HepG2 (cell line): ENCODE results near the gene LBR. TPM values are rescaled to one million over a fixed set of nuclear protein-coding genes. Genes with fewer than 3 reads are reported as not detected.

Source experiments
- ATAC-seq: fragments of 200-7000 bp; cut with Tn5 transposase; 3 replicates; pipeline ENCODE4 v1.9.1; 2020; ENCODE audit warnings: mild to moderate bottlenecking, moderate library complexity
- BruUV-seq: library from RNA; stranded (reverse); fragments of 400-500 nt; replicated peaks from 2 replicates; lab custom pipeline; 2021; lab: Mats Ljungman, UMichigan
- CTCF ChIA-PET: fragments of 300-600 bp; formaldehyde crosslinking; extraction: SDS; loops from one replicate; lab custom pipeline; 2021; ENCODE audit warnings: low total read pairs, inconsistent platforms, low intra/inter-chr PET ratio; lab: Yijun Ruan, JAX
- POLR2A ChIA-PET: fragments of 350-600 bp; sonication (Branson Sonifier 250); formaldehyde crosslinking; loops from one replicate; lab custom pipeline; 2020; ENCODE audit warnings: antibody characterized with exemption, inconsistent platforms; lab: Yijun Ruan, JAX
- DNase-seq: peaks from one replicate; pipeline ENCODE4 v3.0.0-alpha.2; 2015; ENCODE audit warnings: low spot score
- FAIRE-seq: peaks from 3 replicates; lab custom pipeline; 2011; peaks lifted over from hg19 to GRCh38; lab: Jason Lieb, UNC
- H2AFZ ChIP-seq: one replicate; pipeline ENCODE4 v1.6.1; 2011; ENCODE audit warnings: low read length, inconsistent platforms
- H3K27ac ChIP-seq: fragments of 300-600 bp; 3 replicates; pipeline ENCODE4 v1.8.0; 2011; ENCODE audit warnings: mixed run types, mild to moderate bottlenecking, mixed read lengths, low read length, inconsistent platforms; ENCODE audit not compliant: insufficient read depth; ENCODE audit errors: extremely low read length
- H3K27me3 ChIP-seq, 2 experiments: fragments of 200-600 bp in 1 of 2; 2 replicates in 1 of 2; 3 replicates in 1 of 2; pipeline versions ENCODE4 v1.6.0 to v1.8.0; 2011; ENCODE audit warnings: low read length in 2 of 2, mild to moderate bottlenecking in 2 of 2, moderate library complexity in 2 of 2, inconsistent platforms in 1 of 2; ENCODE audit not compliant: insufficient read depth in 2 of 2, control insufficient read depth in 1 of 2
- H3K36me3 ChIP-seq, 2 experiments: fragments of 200-600 bp in 1 of 2; replicated peaks in 1 of 2; 2 replicates in 1 of 2; 3 replicates in 1 of 2; pipeline versions ENCODE4 v1.5.1 to v1.8.0; 2011; ENCODE audit warnings: low read length in 2 of 2, inconsistent platforms in 1 of 2; ENCODE audit not compliant: insufficient read depth in 2 of 2, control insufficient read depth in 1 of 2
- H3K4me1 ChIP-seq: 2 replicates; pipeline ENCODE4 v1.5.1; 2012; ENCODE audit warnings: low read length, inconsistent platforms; ENCODE audit not compliant: insufficient read depth
- H3K4me2 ChIP-seq: 2 replicates; pipeline ENCODE4 v1.6.0; 2011; ENCODE audit warnings: low read depth, low read length, inconsistent platforms
- H3K4me3 ChIP-seq, 3 experiments: fragments of 200-600 bp in 1 of 3; sonication (generic), shearing (Covaris generic) in 1 of 3; replicated peaks in 1 of 3; 2 replicates each; pipeline ENCODE4 v1.5.1; 2011 to 2016; ENCODE audit warnings: low read length in 3 of 3, inconsistent platforms in 2 of 3, low read depth in 2 of 3, mild to moderate bottlenecking in 2 of 3, control low read depth in 1 of 3, mixed read lengths in 1 of 3; ENCODE audit not compliant: insufficient read depth in 1 of 3
- H3K79me2 ChIP-seq: one replicate; pipeline ENCODE4 v1.6.1; 2011; ENCODE audit warnings: low read length, inconsistent platforms; ENCODE audit not compliant: insufficient read depth
- H3K9ac ChIP-seq: 2 replicates; pipeline ENCODE4 v1.6.0; 2011; ENCODE audit warnings: mild to moderate bottlenecking, low read depth, low read length, inconsistent platforms; ENCODE audit not compliant: insufficient read depth
- H3K9me3 ChIP-seq: 2 replicates; pipeline ENCODE4 v1.5.1; 2012; ENCODE audit warnings: mild to moderate bottlenecking, low read length
- H4K20me1 ChIP-seq: 2 replicates; pipeline ENCODE4 v1.6.0; 2011; ENCODE audit warnings: inconsistent platforms, mild to moderate bottlenecking, low read length, moderate library complexity; ENCODE audit not compliant: insufficient read depth
- GMEB2 ChIP-seq: IDR thresholded peaks from 2 replicates; pipeline ENCODE4 v1.6.1; 2016; ENCODE audit warnings: missing biosample characterization, missing genetic modification reagents, low read depth
- PAX8 ChIP-seq: sonication (generic); formaldehyde crosslinking; IDR thresholded peaks from 2 replicates; pipeline ENCODE4 v1.8.0; 2022; ENCODE audit warnings: mild to moderate bottlenecking, missing genetic modification reagents, borderline replicate concordance
- PHF8 ChIP-seq: sonication (generic); formaldehyde crosslinking; IDR thresholded peaks from 2 replicates; pipeline ENCODE4 v1.5.0; 2020; ENCODE audit warnings: missing genetic modification reagents
- PPARG ChIP-seq: conservative IDR thresholded peaks from 2 replicates; pipeline ENCODE4 v1.6.1; 2016; ENCODE audit warnings: missing biosample characterization, missing genetic modification reagents
- RARA ChIP-seq: IDR thresholded peaks from 2 replicates; pipeline ENCODE4 v1.6.1; 2016; ENCODE audit warnings: missing genetic modification reagents, missing compliant biosample characterization
- SAFB2 ChIP-seq: sonication (generic); formaldehyde crosslinking; IDR thresholded peaks from 2 replicates; pipeline ENCODE4 v1.5.1; 2020; ENCODE audit warnings: missing genetic modification reagents, low read depth, mild to moderate bottlenecking, borderline replicate concordance
- SNAPC2 ChIP-seq: sonication (generic); formaldehyde crosslinking; IDR thresholded peaks from 2 replicates; pipeline ENCODE4 v1.8.1; 2022; ENCODE audit warnings: mild to moderate bottlenecking, missing genetic modification reagents
- USF2 ChIP-seq, 2 experiments: sonication (generic) in 1 of 2; formaldehyde crosslinking in 1 of 2; IDR thresholded peaks; 2 replicates each; pipeline versions ENCODE4 v1.5.1 to v1.6.1; 2011 to 2020; ENCODE audit warnings: borderline replicate concordance in 1 of 2, low read depth in 1 of 2, low read length in 1 of 2, mild to moderate bottlenecking in 1 of 2, missing genetic modification reagents in 1 of 2, moderate library complexity in 1 of 2
- ZBTB26 ChIP-seq: IDR thresholded peaks from 2 replicates; pipeline ENCODE4 v1.6.1; 2016; ENCODE audit warnings: missing compliant biosample characterization, missing genetic modification reagents, borderline replicate concordance
- ZNF773 ChIP-seq: sonication (generic); formaldehyde crosslinking; IDR thresholded peaks from 2 replicates; pipeline ENCODE4 v1.4.0; 2020; ENCODE audit warnings: missing genetic modification reagents, borderline replicate concordance
- WGBS: methylation state at CpG from one replicate; pipeline ENCODE4 v1.1.6; 2017; ENCODE audit warnings: low lambda C conversion rate; 5-methylcytosine and 5-hydroxymethylcytosine counted together
- in situ Hi-C: cut with HindIII; loops from 2 replicates; pipeline ENCODE4 v1.10.0; 2017; ENCODE audit warnings: low pct_unique_long_range_greater_than_20kb; ENCODE audit not compliant: extremely low pct_ligation_motif_present
- intact Hi-C: fragments of 100-400 bp; cut with micrococcal nuclease; formaldehyde crosslinking; loops from one replicate; pipeline ENCODE4 v1.10.0; 2022; ENCODE audit not compliant: unreplicated experiment
- polyA plus RNA-seq, 8 experiments: library from polyadenylated mRNA; depleted of rRNA in 3 of 8; stranded (reverse) in 7 of 8; unstranded in 1 of 8; fragments of >200 nt; fragmentation: Illumina TruSeq in 4 of 8; extraction: Trizol in 4 of 8; gene quantifications; 2 replicates each; pipeline versions ENCODE4 v1.2.1 to v1.2.3, GENCODE V29; 2011 to 2016; ENCODE audit warnings: low read depth in 4 of 8, missing spikeins in 1 of 8, mixed read lengths in 1 of 8; ENCODE audit not compliant: insufficient read depth in 1 of 8
- total RNA-seq, 5 experiments: library from RNA; depleted of rRNA; stranded (reverse); fragments of >200 nt; fragmentation: Illumina TruSeq; extraction: Trizol; gene quantifications; 2 replicates each; pipeline ENCODE4 v1.2.3, GENCODE V29; 2016; ENCODE audit warnings: low read depth in 1 of 5
- TF ChIP-seq, protein P1 (sequence below): sonication (generic); formaldehyde crosslinking; IDR thresholded peaks from 2 replicates; pipeline ENCODE4 v1.4.0; 2020; ENCODE audit warnings: mild to moderate bottlenecking, missing genetic modification reagents, borderline replicate concordance

LBR gene
- total and polyA plus RNA-seq, 2 of the 13 experiments (the other 11 are each of a cell fraction or from before 2014, with no cell fraction given) = 38.9 to 76.7 TPM

GRCh38 chr1:225460021-225460736 lies 32.3 kb upstream of the LBR start:
- Histone ChIP-seq H3K4me1 (peaks cover 38% of the 10 kb centered on the region), H3K9me3 (no peaks in the 10 kb centered on the region), H3K27me3 (peaks cover 5 to 46% of the 10 kb centered on the region in 2 experiments; a peak in 3 of 5 replicates), H3K27ac (no peak overlapping the region), H3K36me3 (no peaks in the 10 kb centered on the region), H2AFZ (no peak overlapping the region), H3K9ac (no peak overlapping the region), H3K4me2 (peak overlapping the region; percentile 48), H3K79me2 (no peaks in the 10 kb centered on the region), H4K20me1 (no peaks in the 10 kb centered on the region), H3K4me3 (peak overlapping the region in 1 of 3 experiments; percentile 38; a peak in 1 of 6 replicates)
- intact Hi-C loops = no loop called here
- no TSS peak for BruUV-seq
- WGBS = 29% methylated on average over 13 of the region's 18 CpGs
- ChIA-PET CTCF (no interaction called here), POLR2A (interaction anchor here (0.6 to 1.6 kb wide), 4 partner anchors 14 to 308 kb away, joined by 3 to 4 read pairs (median 4); no protein-coding TSS in a partner anchor)
- DNase-seq = no peak
- FAIRE-seq = no peak
- TF ChIP-seq SAFB2 (CRISPR knock-in tag) (no peak), PPARG (no peak), ZNF773 (no peak), ZBTB26 (no peak), GMEB2 (CRISPR knock-in tag) (no peak), RARA (no peak), USF2 (IDR thresholded peaks at IDR 0.05; ENCODE audit: low read depth, low read length) (no peak), USF2 (CRISPR knock-in tag; IDR thresholded peaks at IDR 0.05; ENCODE audit: borderline replicate concordance) (no peak), SNAPC2 (CRISPR knock-in tag) (no peak), PAX8 (CRISPR knock-in tag) (no peak), PHF8 (no peak)
- TF ChIP-seq, protein P1, sequence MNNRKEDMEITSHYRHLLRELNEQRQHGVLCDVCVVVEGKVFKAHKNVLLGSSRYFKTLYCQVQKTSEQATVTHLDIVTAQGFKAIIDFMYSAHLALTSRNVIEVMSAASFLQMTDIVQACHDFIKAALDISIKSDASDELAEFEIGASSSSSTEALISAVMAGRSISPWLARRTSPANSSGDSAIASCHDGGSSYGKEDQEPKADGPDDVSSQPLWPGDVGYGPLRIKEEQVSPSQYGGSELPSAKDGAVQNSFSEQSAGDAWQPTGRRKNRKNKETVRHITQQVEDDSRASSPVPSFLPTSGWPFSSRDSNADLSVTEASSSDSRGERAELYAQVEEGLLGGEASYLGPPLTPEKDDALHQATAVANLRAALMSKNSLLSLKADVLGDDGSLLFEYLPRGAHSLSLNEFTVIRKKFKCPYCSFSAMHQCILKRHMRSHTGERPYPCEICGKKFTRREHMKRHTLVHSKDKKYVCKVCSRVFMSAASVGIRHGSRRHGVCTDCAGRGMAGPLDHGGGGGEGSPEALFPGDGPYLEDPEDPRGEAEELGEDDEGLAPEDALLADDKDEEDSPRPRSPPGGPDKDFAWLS = no peak
- peak; percentile 31 for ATAC-seq
- in situ Hi-C loops = no loop called here
